MV-4-11 (cell line): Measurements from ENCODE around the gene PAX5.
A peak's percentile ranks its signal among the peaks of the same experiment; 100 is the strongest.

Source experiments
- DNase-seq: peaks from one replicate; lab custom pipeline; 2025; lab: John Stamatoyannopoulos, UW

Gene PAX5

DNA sequence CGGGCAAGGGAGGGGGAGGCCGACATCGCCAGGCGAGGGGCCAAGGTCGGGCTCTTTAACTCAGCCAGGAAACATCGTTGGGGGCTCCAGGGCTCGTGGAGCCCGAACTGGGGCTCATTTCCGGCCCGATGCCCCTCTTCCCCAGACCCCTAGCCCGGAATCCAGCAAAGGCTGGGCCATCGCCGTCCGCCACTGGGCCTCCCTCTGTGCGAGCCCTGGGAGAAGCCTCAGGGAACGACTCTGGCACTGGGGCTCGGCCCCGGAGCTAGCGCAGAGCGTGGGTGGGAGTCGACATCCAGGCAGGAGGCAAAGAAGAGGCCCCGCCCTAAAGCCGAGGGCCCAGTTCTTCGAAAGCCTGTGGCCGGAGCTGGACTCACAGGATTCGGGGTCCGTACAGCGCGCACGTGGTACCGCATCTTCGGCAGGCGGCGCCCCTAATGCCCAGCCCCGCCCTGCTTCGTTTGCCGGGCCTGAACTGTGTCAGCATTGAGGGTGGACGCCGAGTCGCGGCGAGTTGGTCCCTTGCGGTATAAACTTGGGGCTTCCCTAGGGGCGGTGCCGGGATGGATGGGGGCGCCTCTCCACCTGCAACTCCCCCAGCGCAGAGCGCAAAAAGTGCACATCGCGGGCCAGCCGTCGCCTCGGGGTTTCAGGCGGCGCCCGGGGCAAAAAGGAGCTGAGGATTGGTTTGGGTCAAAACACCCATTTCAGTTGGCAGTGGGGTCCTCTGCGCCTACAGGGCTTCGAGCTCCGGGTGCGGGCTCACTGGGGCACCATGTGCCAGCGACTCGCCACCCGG is 3.6 kb upstream of the PAX5 start:
- no peak for DNase-seq

DNA sequence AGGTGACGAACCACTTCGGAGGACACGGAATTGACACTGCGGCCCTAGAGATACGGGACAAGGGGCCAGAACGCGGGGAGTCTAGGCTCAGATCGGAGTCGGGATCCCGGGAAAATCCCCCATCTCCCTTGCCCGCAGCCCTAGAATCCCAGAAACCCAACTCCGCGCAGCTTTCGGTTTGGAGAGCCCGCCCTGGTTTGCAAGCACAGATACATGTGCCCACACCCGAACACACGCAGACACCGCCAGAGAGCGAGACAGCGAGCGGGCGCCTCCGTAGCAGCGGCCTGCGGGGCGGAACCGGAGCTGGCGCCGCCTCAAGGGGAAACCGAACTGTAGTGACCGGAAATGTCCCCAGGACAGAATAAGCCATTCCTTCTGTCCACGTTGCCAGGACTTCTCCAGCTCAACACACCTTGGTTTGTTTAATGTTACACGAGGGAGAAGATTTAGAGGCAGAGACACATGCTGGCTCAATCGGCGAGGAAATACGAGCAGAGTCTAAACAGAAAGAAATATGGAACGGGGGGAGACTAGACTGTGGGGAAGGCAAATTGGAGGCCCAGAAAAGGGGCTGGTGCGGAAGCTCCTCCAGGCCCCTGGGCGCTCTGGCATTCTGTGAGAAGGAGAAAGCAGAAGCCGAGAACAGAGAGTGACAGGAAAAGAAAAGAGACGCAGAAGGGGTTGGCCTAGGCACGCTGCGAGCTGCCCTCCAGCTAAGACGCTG is 2.9 kb upstream of the PAX5 start:
- DNase-seq, result peak; percentile 14

DNA sequence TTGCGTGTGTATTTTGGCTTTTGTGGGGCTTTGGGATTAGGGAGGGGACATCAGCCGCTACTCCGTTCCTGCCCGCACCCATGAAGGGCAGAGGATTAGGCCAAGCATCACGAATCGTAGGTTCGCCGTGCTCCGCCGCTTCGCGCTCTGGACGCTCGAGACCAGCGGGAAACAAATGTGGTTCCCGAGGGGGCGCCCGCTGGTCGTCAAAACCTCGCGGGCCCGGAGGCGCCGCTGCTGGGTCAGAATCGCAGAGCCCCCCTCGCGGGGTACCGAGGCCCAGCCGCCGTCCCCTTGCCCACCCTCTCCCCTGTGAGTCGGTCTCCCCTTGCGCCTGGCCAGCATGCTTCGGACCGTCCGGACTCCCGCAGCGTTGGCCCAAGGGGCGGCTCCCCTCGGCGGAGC is 2.3 kb upstream of the PAX5 start:
- no peak for DNase-seq

DNA sequence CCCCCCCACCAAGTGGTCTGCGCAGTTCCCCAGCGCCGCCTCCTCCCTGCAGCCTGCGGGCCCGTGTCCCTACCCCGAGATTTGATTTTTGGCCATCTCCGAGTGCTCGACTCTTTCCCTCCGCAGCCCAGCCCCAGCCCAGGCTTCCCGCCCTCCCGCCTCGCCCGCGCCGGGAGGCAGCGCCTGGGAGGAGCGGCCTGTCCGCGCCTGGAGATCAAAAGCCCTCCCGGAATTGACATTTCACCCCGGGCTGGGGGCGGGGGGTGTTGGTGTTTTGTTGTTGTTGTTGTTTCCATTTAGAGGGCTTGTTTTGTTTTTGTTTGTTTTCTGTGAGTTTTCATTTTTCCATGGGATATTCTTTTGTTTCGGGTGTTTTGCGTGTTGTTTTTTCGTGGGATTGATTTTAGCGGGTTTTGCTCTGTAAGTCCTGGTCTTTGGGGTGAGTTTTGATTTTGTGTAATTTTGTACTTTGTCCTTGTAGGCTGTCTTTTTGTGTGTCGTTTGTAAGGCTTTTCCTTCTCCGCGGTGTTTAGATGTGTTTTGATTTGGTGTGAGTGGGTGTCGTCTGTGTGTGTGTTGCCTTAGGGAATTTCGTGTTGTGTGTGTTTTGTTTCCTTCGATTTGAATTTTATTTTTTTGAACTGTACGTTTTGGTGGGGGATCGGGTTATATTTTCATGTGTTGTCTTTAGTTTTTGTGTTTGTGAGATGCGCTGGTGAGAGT is 1.7 kb upstream of the PAX5 start:
- DNase-seq, result no peak

DNA sequence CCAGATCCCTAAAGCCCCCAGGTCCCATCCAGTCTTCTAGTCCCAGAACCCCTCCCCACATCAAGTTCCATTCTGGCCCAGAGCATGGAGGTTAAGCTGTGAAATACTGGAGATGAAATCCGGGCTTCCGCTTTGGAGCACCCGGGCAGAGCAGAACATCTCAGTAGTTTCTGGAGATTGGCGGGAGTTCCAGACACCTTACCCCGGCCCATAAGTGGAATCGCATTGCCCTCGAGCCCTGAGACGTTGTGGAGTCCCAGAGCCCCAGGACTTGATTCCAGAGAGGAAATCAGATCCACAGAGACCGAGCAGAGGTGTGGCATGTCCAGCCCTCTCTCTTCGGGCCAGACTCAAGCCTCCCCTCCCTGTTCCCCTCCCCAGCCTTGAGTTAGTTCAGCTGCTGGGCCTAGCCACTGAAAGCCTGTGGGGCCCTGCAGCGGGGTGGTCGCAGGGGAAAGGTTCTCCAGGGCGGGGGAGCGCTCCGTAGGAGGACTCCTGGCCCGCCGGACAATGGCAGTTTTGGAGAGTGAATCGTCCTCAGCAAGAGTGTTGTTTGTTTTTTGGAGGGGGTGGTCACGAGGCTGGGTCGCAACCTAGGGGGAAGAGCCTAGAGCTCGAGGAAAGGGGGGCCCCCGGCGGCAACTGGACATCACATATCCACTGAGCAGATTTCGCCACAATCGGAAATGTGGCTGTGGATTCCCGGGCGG is 1.0 kb upstream of the PAX5 start:
- DNase-seq, result no peak

DNA sequence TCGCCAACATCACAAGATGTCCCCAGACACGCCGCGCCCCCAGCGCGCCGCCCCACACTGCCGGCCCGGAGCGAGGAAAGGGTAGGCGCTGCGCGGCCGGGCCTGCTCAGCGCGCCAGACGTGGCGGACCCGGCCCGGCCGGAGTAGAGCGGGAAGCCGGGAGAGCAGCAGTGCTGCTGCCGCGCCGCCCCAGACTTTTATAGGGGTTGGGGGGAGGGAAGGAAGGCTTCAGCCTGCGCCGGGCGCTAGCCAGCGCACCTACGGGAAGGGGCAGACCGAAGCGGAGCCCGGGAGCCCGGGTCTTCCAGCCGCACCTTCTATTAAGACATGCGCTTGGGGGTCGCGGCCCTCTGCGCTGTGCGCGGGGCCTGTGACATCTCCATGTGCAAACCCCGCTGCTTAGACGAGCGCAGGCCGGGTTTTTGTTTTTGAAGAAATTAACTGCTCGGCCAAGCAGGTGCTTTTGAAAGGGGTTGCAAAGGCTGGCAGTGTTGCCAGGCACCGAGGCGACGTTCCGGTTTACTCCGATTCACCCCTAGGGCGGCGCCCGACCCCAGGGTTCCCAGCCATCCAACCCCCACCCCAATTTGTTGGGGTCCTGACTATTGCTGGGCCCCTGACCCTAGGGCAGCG is 353 bp upstream of the PAX5 start:
- DNase-seq, result peak; percentile 22

DNA sequence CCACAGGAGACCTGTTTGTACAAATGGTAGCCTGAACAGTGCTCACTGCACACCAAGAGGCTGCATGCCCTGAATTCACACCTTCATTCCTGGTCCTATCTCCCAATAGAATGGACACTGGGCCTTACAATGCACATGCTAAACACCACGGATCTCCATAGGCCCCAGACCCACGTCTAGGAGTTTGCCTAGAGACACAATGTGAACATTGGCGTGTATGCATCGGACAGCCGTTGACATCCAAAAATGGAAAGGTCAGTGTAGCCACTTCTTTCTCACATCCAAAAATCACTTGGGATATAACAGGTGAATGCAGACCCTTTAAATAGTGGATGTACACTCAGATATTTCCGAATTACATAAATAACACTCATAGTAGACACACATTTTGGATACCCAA is 927 bp downstream of the PAX5 start:
- no peak for DNase-seq

DNA sequence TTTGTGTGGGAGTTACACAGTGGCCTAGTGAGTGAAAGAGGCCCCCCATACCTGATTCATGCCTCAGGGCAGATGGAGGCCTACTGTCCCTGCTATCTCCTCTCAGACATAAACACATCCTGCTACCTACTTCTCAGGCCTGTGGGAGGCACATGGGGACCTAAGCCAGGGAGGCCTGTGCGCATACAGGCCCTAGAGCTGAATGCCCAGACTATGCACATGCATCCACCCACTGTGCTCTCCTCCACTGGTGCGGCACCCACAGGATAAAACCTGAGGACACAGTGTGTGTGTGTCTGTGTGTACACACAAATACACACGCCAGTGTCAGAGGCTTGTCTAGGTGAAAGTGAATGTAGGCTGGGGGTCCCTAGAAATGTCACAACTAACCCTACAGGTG is 1.4 kb downstream of the PAX5 start:
- no peak for DNase-seq

DNA sequence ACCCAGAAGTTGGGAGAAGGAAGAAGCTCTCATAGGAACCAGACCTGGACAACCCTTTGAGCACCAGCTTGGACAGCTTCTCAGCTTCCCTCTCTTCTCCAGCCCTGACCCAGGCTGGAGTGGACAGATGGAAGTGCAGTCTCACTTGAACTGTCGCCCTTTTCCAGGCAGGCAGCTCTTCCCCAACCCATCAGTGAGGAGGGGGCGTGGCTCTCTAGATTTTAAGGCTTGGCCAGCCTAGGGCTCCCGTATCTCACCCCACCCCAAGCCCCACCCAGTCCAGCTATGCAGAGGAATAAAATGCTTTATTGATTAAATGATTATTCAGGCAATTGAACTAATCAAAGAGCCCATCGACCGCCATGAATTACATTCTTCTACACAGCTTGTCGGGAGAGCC is 2.2 kb downstream of the PAX5 start:
- no peak for DNase-seq

DNA sequence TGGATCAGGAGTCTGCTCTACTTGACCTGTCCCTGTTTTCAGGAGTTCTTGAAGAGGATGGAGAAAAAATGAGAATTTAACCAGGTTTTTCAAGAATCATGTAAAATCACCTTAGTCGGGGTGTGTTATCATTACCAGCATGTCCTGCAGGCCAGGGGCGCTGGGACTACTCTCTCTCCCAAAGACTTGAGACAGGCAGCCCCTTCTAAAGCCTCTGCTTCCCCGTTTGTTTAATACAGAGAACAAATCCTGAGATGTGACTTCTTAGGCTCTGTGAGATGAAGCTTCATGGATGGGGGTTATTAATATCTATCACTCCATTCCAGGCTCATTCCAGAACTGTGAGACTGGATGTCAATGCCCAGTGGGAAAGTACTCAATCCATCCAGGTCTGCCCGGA is 3.0 kb downstream of the PAX5 start:
- no peak for DNase-seq

DNA sequence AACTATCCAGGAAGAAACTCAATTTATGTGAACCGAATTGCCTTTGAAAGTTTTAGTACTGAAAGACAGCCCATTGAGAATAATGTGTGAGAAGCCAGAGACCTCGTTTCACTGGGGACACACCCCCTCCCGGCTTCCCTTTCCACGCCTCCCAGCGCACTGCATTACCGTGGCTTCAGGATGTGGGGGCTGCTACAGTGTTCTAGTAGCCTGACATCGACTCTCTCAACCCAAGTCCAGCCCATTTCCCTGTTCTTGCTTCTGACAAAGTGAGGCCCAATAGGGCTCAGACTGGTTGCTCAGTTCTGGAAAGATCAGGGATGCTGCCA is 3.5 kb downstream of the PAX5 start:
- no peak for DNase-seq

DNA sequence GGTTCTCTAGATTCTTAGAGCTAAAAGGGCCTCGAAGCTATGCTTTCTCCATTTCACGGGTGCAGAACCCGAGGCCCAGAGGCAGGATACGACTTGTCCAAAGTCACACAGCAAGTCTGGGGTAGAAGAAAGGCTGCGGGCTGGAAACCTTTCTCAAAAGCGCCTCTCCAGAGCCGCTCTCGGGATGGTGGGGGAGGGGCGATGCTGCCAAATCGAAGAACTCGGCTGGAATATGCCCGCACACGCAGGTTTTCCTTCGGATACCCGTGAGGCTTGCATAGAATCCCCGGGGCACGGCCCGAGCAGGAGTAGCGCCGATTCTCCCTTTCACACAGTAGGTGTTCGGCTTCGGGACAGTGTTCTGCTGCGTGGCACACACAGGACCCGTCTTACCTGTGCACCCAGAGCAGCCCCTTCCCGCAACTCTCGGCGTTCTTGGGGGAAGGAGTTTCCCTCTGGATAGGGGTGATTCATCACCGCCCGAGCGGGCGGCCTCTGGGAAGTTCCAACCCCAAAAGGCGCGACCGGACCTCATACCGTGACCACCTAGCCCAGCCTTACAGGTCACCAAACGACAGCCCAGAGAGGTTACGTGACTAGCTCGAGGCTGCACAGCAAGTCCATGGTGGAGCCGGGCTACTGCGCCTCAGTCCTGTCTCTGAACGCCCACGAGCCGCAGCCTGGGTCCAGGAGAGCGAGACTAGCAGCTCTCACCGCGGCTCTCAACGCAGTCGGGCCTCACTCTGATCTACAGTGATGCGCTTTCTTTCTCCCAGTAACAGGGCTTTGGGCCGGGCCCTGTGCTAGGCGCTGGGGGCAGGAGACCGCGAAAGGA is 4.1 kb downstream of the PAX5 start:
- DNase-seq, result no peak

DNA sequence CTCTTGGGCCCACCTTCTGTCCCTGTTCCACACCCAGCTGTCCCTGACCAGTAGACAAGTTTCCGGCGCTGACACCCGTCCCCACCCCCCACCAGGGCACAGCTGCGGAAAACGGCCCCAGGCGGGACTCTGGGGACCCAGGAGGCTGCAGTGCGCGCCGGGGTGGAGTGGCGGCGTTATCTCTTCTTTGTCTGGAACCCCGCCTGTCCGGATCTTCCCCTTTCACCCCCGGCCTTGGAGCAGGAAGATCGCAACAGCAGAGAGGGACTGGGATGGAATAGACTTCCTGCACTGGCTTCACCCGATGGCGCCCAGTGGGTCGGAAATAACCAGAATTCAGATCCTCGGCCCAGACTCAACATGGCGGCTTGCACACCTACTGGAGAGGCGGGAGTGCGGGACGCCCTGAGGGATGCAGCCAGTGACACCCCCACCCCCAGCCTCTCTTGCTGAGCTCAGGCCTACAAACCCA is 4.7 kb downstream of the PAX5 start:
- DNase-seq, result no peak

DNA sequence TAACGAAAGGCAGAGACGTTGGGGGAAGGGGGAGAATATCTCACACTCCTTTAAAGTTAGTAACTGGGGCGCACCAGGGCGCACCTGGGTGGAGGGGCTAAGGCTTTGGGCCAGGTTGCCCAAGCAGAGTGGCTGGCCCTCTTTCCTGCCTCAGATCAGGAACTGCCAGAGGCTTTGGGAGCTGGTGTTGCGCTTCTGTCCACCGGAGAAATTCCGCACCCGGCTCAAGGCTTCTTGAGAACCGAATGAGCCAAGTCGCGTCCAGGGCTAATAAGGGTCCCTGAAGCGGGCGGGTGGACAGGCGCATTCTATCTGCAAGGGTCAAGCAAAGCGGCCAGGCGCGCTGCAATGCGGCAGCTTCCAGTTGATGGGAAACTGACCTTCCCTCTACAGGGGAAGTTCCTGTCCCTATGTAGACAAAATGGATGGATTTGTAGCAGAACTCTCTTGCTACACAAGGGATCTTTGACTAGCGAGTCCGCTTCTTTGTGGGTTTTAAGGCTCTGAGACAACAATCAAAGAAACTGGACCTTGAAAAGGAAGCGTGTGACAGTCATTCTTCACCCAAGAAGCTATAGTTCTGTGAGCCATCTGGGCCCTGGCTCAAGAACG is 5.5 kb downstream of the PAX5 start:
- no peak for DNase-seq

DNA sequence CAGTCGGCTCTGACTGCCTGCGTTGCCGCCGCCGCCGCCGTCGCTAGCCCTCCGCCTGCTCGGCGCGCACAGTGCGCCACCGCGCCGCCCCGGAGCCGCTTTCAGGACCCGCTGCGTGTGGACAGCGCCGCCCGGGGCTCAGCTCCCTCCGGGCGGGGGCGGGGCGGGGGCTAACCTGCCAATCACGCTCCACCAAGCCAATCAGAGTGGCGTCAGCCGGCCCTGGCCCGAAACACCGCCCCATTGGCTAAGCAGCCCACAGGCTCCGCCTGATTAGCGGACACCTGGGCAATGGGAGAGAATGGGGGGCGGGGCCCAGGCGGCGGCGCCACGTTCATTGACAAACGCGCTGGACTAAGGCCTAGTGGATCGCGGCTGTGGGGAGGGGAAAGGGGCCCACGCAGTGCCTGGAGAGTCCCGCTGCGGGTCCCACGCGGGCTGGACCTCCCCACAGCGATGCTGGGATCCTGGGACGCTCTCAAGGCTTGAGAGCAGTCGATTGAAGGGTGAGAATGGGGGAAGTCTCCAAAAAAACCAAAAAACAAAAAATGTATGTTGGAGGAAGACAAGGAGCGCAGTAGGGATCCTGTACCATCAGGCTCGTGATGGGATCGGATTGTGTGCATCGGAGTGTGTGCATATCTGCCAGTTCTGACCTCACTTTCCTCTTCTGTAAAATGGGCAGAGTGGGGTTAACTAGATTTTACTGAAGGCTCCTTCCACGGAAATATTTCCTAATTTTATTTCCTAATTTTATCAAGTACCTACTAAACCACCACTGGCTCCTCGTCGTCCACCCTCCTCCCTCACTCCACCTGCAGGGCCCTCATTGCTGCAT is 6.3 kb downstream of the PAX5 start:
- peak; percentile 96 for DNase-seq

DNA sequence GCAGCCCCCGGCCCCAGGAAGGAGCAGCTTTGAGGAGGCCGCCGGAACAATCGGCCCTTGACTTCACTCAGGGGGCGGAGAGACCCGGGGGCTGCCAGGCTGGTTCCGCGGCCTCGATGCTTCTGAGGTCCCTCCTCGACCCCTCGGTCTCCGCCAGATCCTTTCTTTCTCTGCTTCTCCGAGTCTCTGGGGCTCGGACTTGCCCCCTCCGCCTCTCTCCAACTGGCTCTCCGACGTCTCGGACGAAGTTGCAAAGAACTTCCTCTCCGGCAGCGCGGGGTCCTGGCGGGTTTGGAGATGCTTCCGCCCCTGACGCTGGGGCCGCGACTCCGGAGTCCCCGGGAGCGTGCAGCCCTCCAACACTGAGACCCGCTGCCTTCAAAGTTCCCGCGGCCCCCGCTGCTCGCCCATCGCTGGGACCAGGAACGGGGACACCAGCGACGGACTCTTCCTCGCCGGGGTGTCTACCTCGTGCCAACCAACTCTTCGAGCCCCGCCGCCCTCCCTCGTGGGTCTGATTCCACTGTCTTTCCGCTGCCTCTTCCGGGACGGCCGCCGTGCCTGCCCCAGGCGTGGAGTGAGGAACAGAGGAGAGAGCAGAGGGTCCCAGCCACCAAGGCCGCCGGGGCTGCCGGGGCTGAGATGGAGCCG is 7.0 kb downstream of the PAX5 start:
- no peak for DNase-seq

DNA sequence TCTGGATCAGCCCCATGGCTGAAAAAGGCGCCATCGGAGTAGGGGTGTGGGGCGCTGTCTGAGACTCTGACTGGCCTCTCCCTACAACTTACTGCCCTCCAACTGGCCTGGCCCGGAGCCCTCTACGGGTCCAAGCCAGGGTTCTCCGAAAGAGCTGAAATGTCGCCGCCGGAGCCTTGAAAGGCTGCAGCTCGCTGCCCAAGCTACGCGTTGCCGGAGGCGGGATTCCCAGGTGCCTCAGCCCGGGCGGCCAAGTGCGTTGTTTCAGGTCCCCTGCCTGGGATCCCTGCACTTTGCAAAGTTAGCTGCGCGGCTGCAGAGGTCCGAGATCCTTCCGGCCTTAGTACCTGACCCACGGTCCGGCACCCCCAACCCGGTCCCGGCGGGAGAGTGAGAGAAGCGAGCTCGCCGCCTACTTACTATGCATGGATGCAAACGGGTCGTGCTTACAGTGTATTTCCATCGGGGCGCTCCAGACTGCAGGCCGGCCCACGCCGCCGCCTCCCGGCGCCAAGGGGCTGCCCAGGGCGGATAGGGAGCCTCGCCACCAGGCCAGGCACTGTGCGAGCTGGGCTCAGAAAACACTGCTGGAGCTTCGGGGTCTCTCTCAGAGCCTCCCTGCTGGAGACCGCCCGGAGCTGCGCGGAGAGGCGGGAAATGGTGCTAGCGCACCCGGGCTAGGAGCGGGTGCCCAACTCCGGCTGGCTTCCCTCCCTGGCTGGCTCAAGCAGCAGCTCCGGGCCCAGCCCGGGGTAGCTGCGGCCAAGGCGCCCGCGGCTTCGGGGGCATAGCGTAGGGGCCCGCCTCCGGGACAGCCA is 7.7 kb downstream of the PAX5 start:
- no peak for DNase-seq

DNA sequence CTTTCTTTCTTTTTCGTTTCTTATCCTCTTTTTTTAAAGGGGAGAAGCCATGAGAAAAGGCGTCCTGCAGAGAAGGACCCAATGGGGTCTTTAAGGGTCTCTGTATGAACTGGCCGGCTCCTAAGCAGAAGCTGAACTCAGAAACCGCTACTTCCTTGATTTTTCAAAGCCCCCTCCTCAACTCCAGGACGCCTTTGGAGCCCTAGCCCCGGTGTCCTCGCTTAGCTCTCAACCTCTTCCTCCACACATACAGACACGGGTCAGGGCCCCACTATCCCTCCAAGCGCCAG is 8.3 kb downstream of the PAX5 start:
- no peak for DNase-seq
